Central memory CD4-positive, alpha-beta T cell (primary cell): ENCODE data around the gene ZNF384.

Experiments
- DNase-seq: peaks from one replicate; pipeline ENCODE4 v3.0.0; 2022

Gene ZNF384

DNA sequence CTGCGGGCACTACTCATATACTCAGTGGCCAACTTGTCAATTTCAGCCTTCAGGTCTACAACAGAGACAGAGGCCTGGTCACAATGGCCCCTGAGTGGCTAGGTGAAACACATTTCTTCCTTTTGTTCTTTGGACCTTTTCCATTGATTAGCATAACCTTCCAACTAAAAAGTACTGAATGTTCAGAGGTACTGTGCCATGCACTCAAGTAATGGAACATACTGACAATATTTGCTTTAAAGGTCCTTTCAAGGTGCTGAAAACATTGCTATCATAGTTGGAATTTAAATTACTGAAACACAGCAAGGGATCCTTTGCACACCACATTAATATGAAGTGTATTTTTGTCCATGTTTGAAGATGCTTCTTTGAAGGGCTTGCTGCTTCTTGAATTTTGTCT is 35.8 kb downstream of the ZNF384 start:
- DNase-seq = no peak

- no peak for DNase-seq
These were observed 36.8 kb downstream of the ZNF384 start for GRCh38 chr12:6652391-6652790.

DNA sequence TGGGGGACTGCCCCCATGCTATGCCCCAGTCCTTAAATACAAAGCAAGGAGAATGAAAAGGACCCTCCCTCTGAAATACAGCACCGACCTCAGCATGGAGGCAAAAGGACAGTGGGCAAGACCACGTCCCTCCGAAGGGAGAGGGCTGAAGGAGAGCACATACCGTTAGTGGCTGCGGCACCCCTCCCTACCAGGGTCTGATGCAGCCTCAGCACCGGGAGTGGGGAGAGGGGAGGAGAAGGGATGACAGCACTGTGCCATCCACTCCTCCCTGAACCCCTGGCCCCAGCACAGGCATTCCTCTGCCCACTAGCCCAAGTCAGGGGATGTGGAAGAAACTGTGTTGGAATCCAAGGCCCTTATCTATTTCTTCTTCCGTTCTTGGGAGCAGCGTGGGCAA is 38.3 kb downstream of the ZNF384 start:
- DNase-seq = no peak

DNA sequence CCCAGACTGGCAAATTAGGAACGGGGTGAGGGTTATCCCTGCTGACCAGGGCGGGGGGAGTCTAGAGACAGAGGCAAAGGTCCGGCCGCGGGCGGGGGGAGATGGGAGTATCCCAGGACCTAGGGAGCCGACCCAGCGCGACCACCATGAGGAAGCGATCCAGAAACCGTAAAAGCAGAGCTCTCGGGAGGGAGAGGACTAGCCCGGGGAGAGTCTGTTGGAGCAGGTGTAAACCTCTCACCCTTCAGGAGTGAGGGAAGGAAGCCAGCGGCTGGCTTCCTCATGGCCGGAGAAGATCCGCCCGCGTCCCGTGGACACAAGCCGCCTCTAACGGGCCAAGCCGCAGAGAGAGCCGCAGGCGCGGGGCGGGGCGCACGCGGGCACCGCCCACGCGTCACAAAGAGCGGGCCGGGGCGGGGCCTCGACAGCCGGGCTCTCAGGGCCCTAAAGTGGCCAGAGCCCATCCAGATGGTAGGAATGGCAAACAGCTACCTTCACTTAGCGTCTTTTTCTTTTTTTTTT is 42.0 kb downstream of the ZNF384 start, which contains the start of gene ACRBP:
TSS of gene ACRBP (minus strand) at position 350 of the 522 bp plus-strand sequence. CDS start at position 284, 66 bp downstream.
- no peak for DNase-seq

DNA sequence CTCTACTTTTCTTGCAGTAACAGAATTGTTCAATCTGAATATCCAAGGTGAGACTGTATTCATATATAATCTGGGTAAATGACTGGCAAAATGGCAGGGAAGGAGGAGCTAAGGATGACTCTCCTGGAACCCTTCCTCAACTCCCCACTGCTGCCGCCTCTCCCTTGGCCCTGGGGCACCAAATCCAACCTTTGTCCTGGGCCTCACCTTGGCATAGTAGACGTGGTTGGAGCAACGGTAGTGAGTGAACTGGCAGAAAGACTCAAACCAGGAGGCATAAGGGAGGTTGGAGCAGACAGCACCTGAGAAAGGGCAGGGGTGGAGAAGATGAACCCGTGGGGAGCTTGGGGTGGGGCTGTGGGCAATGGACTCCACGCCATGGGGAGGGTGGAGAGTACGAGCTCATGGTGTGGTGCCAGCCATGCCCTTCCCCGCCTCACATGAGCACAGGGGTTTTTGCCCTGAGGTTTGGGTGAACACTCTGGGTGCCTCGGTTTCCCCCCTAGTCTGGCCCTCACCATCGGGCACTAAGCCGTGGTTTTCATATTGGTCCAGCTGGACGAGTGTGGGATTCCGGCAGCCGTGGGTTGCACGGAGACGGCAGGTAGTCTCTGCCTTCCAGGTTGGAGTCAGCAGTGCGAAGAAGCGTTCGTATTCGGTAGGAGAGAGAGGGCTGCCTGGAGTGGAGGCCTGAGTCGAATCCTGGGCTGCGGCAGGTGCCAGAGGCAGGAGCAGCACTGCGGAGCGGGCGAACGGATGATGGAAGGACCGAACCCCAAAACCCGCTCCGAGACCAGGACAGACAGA is 42.7 kb downstream of the ZNF384 start:
- no peak for DNase-seq

DNA sequence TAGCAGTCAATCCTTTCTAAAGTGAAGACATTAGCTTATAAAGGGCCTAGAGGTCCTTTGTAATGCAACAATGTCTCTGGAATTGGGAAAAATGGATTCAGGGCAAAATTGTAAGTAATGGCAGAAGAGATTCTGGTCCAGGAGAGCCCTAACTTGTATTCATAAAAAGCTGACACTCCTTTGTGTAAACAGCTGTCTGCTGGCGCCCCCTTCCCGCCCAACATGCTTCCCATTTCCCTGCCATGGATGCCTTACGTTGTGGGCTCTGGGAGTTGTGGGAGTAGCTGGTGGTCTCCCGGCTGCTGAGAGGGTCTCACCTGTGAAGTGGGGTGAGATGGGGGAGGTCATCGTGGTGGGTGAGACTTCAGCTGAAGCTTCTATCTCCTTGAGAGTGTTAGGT is 44.3 kb downstream of the ZNF384 start:
- no peak for DNase-seq

DNA sequence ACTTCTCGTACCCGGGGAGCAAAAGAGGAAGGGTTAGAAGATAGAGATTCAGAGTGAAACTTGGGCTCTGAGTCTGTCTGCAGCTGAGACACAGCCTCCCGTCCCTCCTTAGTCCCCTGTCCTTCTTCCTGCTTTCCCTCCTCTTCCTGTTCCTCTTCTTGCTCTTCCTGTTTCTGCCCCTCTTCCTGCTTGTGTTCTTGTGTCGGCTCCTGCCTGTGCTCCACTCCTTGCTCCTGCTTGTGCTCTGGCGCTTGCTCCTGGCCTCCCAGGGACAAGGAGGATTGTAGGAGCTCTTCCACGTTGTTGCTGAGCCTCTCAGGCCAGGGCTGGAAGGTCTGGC is 44.9 kb downstream of the ZNF384 start:
- DNase-seq = no peak

- no peak for DNase-seq
These were observed 45.5 kb downstream of the ZNF384 start for GRCh38 chr12:6643569-6644256.

- DNase-seq = no peak
These were observed 48.0 kb downstream of the ZNF384 start for GRCh38 chr12:6641131-6641530.

GRCh38 chr12:6640497-6640896 is 48.7 kb downstream of the ZNF384 start:
- DNase-seq = no peak

- DNase-seq = no peak
These were observed 49.9 kb downstream of the ZNF384 start for GRCh38 chr12:6639151-6639801.

DNA sequence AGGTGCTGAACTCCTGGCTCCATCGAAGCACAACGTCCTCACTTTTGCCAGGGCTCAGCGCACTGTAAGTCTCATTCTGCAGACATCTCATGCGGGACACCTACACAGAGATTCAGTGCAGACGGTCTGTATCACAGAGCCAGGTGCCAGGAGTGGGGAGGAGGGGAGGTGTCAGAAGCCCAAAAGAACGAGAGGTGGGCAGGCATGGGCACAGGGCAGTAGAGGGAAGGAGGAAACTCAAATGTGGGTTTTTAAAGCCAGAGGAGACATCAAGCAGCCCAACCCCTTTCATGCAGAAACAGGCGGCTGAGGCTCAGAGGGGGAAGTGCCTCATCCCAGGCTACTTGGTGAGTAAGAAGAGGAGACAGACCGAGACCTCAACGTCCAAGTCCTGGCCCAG is 50.9 kb downstream of the ZNF384 start:
- no peak for DNase-seq

- DNase-seq = no peak
These were observed 53.2 kb downstream of the ZNF384 start, which contains the start of gene LPAR5 for GRCh38 chr12:6635856-6636531. Gene LPAR5, minus strand, starts transcription at chr12:6635959. Its CDS starts 14,711 bp downstream, at chr12:6621248.

DNA sequence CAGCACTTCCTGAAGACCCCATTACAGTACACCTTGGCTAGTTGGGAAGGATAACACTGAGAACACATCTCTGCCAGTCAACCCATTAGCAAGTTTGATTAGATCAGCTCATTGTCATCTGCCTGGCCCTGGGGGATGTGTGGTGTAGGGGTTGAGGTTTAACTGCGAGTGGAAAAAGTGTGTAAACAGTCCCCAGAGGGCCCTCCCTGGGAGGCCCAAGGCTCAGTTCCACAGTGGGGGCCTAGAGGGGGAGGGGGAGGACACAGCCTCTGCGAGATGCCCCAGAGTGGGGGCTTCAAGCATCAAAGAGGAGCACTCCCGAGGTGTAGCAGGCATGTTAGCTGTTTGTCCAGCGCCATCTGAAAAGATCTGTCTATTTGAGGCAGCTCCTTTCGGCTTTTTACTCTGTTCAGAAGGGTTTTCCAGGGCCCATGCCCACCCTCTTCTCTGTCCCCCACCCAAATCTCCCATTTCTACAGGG is 53.8 kb downstream of the ZNF384 start:
- DNase-seq = no peak

GRCh38 chr12:6632026-6632983 is 56.9 kb downstream of the ZNF384 start:
- peak; percentile 60 for DNase-seq

DNA sequence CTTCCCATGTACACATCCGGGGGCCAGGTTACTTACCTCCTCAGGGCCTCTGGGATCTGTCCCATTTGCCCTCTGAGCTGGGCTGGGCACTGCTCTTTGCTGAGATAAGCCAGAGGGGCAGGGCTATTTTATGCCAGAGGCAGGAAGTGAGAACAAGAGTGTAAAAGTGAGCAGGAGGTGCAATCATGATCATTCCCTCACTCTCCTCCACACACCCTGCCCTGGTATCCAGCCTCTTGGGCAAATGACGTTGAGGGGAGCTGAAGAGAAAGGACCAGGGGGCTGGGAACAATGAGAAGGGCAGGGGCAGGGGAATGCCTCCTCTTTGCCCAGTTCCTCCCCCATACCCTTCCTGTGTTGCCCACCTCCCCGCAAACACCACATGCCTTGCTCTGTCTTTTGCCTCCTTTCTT is 57.6 kb downstream of the ZNF384 start:
- no peak for DNase-seq

GRCh38 chr12:6630736-6631135 is 58.4 kb downstream of the ZNF384 start:
- no peak for DNase-seq

DNA sequence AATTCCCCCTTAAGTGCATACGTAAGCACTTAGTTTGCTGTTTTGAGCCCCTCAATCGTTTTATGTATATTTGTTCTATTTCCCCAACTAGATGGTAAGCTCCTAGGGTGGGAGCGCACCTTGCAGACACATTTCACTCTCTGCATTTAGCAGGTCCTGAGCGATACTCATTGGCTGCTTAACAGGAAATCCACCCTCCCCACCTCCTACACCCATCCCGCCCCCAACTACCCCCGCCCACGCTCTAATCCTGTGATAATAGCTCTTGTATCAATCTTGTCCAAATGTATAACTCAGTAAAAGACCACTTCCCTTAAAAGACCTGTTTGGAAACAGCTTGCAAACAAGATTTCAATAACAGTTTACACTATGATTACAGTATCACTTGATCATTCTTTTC is 61.6 kb downstream of the ZNF384 start:
- peak; percentile 55 for DNase-seq

DNA sequence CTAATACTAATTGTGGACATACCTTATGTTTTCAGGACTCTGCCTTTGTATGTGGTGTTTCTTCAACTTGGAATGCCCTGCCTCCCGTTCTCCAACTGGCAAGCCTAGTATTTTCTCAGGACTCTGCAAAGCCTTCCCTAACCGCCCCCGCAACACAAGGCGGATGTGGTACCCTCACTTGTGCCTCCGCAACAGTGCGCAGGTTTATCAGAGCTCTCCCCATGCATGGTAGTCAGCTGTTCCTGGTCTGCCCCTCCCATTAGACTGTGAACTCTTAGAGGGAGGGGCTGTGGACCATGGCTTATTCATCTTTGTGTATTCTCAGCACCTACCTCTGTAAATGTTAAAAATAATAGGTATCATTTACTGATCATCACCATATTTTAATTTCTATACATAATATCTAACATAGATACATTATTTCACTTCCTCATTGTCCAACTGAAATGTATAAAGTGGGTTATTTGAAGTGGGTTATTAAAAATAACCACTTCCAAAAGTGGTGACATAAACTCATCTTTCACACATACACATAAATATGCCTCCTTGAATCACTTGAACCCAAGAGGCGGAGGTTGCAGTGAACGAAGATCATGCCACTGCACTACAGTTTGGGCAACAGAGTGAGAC is 62.4 kb downstream of the ZNF384 start:
- DNase-seq = no peak

GRCh38 chr12:6620885-6621274 is 68.3 kb downstream of the ZNF384 start:
- no peak for DNase-seq
